Mesodermal cell (in vitro differentiated cells): ENCODE data around the gene PPP1R1B. TPM values are rescaled to one million over a fixed set of nuclear protein-coding genes. Genes with fewer than 3 reads are reported as not detected.
"Not testable (repeated sequence)": the region's sequence is repeated elsewhere in the genome, so short reads cannot be mapped to it uniquely, and the experiment has no call there.

Experiments
- H3K27ac ChIP-seq: 2 replicates; pipeline ENCODE4 v1.7.0; 2013; ENCODE audit warnings: mild to moderate bottlenecking, low read depth, low read length, moderate library complexity; ENCODE audit not compliant: severe bottlenecking
- H3K36me3 ChIP-seq: 2 replicates; pipeline ENCODE4 v1.7.1; 2013; ENCODE audit warnings: mild to moderate bottlenecking, low read length, moderate library complexity; ENCODE audit not compliant: control insufficient read depth, insufficient read depth
- H3K4me1 ChIP-seq: one replicate; pipeline ENCODE4 v1.7.1; 2013; ENCODE audit warnings: mild to moderate bottlenecking, low read length; ENCODE audit not compliant: insufficient read depth, control insufficient read depth, poor library complexity, severe bottlenecking
- H3K4me3 ChIP-seq: 2 replicates; pipeline ENCODE4 v1.7.0; 2013; ENCODE audit warnings: low read length, control low read depth, mild to moderate bottlenecking; ENCODE audit not compliant: insufficient read depth, poor library complexity, severe bottlenecking; ENCODE audit errors: extremely low read depth
- H3K9me3 ChIP-seq: 2 replicates; pipeline ENCODE4 v1.7.1; 2013; ENCODE audit warnings: mild to moderate bottlenecking, low read length, moderate library complexity; ENCODE audit not compliant: control insufficient read depth
- WGBS, 2 experiments: methylation state at CpG; one replicate each; pipeline ENCODE4 v1.1.5; 2013; ENCODE audit warnings: missing lambda C conversion rate in 2 of 2; ENCODE audit not compliant: insufficient coverage in 2 of 2; 5-methylcytosine and 5-hydroxymethylcytosine counted together
- polyA plus RNA-seq, 2 experiments: library from polyadenylated mRNA; stranded (reverse); fragments of 50-300 nt; gene quantifications; one replicate each; pipeline ENCODE4 v1.2.3, GENCODE V29; 2013

Gene PPP1R1B
- 0.37 TPM for polyA plus RNA-seq (2013, experiment 1 of 2)
- 0.56 TPM for polyA plus RNA-seq (2013, experiment 2 of 2)

- no peaks in the 10 kb centered on the region for H3K36me3 ChIP-seq
- no peak within 1 kb of the TSS for H3K27ac ChIP-seq
- peak within 1 kb of the TSS; percentile 35 for H3K4me3 ChIP-seq
- H3K9me3 ChIP-seq = no peaks in the 10 kb centered on the region
- 21 to 23% methylated on average over 18 to 24 of the region's 29 CpGs for WGBS, 2 experiments
- peaks cover 8% of the 10 kb centered on the region for H3K4me1 ChIP-seq
These were observed at the start of gene PPP1R1B for GRCh38 chr17:39626171-39627046. PPP1R1B (plus strand) TSS chr17:39626952; CDS start chr17:39627393, 441 bp downstream.

DNA sequence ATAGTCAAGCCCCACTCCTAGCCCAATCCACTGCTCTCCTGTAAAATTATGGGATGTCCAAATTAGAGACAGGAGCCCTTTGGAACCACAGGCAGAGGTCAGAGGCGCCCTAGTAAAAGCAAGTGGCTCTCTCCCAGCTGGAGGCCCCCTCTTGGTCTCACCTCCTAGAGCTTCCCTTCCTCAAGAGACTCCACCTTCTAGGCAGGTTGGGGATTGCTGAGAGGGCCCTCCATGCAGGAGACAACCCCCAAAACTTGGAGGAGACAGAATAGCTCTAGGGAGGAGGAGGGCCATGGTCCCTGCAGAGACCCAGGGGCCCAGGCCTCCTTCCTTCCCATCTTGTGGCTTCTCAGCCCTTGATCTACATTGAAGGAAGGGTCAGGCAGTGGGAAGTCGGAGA, 48.5 kb upstream of the PPP1R1B start:
- Histone ChIP-seq H3K27ac (no peak overlapping the region), H3K4me1 (no peaks in the 10 kb centered on the region), H3K9me3 (no peaks in the 10 kb centered on the region), H3K4me3 (no peak overlapping the region), H3K36me3 (no peaks in the 10 kb centered on the region)
- WGBS, 2 experiments = 90% methylated on average over 2 of the region's 2 CpGs; no CpG with 5 or more reads in 1 of the 2 experiments

DNA sequence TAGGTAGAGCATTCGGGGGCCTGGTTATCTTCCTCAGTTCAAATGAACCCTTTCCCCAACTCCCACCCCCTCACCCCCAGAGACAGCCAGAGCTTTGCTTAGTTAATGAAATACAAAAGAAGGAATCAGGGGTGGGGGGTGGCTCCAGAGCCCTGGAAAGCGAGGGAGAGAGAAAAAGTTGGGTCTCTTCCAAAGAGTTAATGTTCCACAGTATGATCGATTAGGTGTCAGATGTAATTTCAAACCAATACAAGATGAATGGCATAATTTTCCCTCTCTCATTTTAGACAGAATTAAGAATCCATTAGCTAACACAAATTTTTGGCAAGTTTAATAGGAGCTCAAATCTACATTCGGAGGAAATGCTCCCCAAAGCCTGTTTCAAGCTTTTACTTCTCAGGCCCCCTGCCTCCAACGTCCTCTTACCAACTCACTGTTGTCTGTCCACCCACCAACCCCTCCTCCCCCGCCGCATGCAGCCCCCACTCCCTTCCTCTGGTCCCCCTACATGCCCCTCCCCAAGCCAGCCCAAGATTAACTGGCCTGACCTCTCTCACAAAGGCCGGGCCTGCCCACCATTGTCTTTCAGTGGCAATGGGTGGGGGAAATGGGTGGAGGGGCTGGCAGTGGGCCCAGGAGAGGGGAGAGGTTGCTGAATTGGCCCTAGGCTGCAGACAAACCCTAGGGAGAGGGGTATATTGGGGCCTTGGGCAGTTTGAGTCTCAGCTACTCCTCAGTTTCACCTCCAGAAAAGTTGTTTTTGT, 47.3 kb upstream of the PPP1R1B start:
- no peak overlapping the region for H3K4me3 ChIP-seq
- WGBS, 2 experiments = 25 to 26% methylated on average over 4 to 5 of the region's 8 CpGs

DNA sequence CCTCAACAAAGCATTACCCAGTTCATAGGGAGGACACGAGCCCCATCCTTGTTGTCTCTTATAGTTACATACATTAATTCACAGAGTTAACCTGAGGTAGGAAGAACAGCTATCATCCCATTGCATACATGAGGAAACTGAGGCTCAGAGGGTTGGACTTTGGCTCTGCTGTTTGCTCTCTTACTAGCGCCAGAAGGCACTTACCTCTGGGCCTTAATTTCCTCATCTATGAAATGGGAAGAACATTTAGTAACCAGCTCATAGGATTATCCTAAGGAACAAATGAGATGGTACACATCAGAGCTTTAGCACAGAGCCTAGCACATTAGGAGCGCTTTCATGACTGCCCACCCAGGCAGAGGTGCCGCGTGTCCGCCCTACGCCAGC, 46.7 kb upstream of the PPP1R1B start:
- Histone ChIP-seq H3K4me1 (no peaks in the 10 kb centered on the region), H3K4me3 (no peak overlapping the region), H3K9me3 (no peaks in the 10 kb centered on the region), H3K36me3 (no peaks in the 10 kb centered on the region), H3K27ac (no peak overlapping the region)
- 77 to 87% methylated on average over 5 to 6 of the region's 7 CpGs for WGBS, 2 experiments

More for the DNA sequence above, 47.3 kb upstream of the PPP1R1B start:
- Histone ChIP-seq H3K36me3 (no peaks in the 10 kb centered on the region), H3K9me3 (no peaks in the 10 kb centered on the region), H3K27ac (no peak overlapping the region), H3K4me1 (no peaks in the 10 kb centered on the region)

GRCh38 chr17:39581071-39581758, 45.5 kb upstream of the PPP1R1B start:
- Histone ChIP-seq H3K4me1 (no peaks in the 10 kb centered on the region), H3K27ac (no peak overlapping the region), H3K36me3 (no peaks in the 10 kb centered on the region), H3K4me3 (no peak overlapping the region), H3K9me3 (no peaks in the 10 kb centered on the region)
- WGBS, 2 experiments = 90 to 92% methylated on average over 19 to 20 of the region's 20 CpGs

- Histone ChIP-seq H3K36me3 (no peaks in the 10 kb centered on the region), H3K9me3 (no peaks in the 10 kb centered on the region), H3K4me3 (no peak overlapping the region), H3K27ac (no peak overlapping the region), H3K4me1 (no peaks in the 10 kb centered on the region)
- 77 to 89% methylated on average over 4 of the region's 4 CpGs for WGBS, 2 experiments
These were observed 45.0 kb upstream of the PPP1R1B start for GRCh38 chr17:39581759-39582085.

DNA sequence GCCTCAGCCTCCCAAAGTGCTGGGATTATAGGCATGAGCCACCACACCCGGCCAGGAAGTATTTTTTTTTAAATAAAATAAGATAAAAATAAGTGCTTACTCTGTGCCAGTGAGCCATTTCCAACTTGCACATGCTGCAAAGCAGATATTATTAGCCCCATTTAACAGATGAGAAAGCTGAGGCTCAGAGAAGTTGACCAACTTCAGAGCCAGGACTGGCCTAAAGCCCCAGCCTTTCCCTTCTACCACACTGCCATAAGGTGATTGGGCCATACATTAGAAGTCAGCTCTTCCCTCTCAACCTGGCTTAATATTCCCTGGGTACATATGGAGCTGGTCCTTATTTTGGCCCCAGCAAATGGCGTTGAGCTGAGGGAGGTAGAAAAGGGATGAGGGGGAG, 44.1 kb upstream of the PPP1R1B start:
- Histone ChIP-seq H3K4me3 (no peak overlapping the region), H3K4me1 (no peaks in the 10 kb centered on the region), H3K36me3 (no peaks in the 10 kb centered on the region), H3K27ac (no peak overlapping the region), H3K9me3 (no peaks in the 10 kb centered on the region)
- WGBS, 2 experiments = 0% methylated on average over 1 of the region's 2 CpGs; no CpG with 5 or more reads in 1 of the 2 experiments

GRCh38 chr17:39590180-39590579, 36.6 kb upstream of the PPP1R1B start:
- not testable (repeated sequence) for H3K36me3 ChIP-seq, H3K4me3 ChIP-seq, H3K4me1 ChIP-seq, H3K27ac ChIP-seq, H3K9me3 ChIP-seq
- 64 to 80% methylated on average over 1 to 2 of the region's 2 CpGs for WGBS, 2 experiments

- Histone ChIP-seq H3K27ac (no peak overlapping the region), H3K9me3 (no peaks in the 10 kb centered on the region), H3K4me1 (no peaks in the 10 kb centered on the region), H3K4me3 (no peak overlapping the region), H3K36me3 (no peaks in the 10 kb centered on the region)
- WGBS, 2 experiments = 0 to 4% methylated on average over 8 to 15 of the region's 22 CpGs
These were observed 34.5 kb upstream of the PPP1R1B start for GRCh38 chr17:39591958-39592954.

DNA sequence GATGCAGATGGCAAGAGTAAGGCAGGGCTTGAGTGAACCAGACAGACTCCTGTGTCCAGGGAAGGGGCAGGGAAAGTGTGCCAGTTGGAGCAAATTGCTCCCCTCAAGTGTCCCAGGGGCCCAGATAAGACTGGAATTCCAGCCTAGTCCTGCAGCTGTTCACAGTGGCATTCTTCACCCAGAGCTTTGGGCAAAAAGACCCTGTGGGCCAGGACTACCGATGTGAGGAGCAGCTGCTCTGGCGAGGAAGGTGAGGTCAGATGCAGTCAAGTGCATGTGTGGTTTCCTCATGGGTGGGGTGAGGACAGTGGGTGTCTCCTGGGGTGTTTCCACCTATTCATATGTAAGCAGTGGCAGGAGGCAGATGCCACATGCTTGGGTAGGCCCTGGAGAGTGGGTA, 33.4 kb upstream of the PPP1R1B start:
- no peaks in the 10 kb centered on the region for H3K9me3 ChIP-seq
- 48 to 80% methylated on average over 1 to 2 of the region's 2 CpGs for WGBS, 2 experiments
- no peak overlapping the region for H3K27ac ChIP-seq
- no peaks in the 10 kb centered on the region for H3K4me1 ChIP-seq
- no peaks in the 10 kb centered on the region for H3K36me3 ChIP-seq
- H3K4me3 ChIP-seq = no peak overlapping the region
